ENCODE results near the gene ATP5F1E.

- TF ChIP-seq REST (IDR thresholded peaks at IDR 0.05; ENCODE audit: unreplicated experiment): no peak
- TF ChIP-seq, protein P1, sequence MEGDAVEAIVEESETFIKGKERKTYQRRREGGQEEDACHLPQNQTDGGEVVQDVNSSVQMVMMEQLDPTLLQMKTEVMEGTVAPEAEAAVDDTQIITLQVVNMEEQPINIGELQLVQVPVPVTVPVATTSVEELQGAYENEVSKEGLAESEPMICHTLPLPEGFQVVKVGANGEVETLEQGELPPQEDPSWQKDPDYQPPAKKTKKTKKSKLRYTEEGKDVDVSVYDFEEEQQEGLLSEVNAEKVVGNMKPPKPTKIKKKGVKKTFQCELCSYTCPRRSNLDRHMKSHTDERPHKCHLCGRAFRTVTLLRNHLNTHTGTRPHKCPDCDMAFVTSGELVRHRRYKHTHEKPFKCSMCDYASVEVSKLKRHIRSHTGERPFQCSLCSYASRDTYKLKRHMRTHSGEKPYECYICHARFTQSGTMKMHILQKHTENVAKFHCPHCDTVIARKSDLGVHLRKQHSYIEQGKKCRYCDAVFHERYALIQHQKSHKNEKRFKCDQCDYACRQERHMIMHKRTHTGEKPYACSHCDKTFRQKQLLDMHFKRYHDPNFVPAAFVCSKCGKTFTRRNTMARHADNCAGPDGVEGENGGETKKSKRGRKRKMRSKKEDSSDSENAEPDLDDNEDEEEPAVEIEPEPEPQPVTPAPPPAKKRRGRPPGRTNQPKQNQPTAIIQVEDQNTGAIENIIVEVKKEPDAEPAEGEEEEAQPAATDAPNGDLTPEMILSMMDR (conservative IDR thresholded peaks at IDR 0.05; ENCODE audit: low read depth in 2 of 2): no peak
- TF ChIP-seq EZH2 (IDR thresholded peaks at IDR 0.05; ENCODE audit: low read depth, unreplicated experiment): no peak
- no peak for TF ChIP-seq EZH2phosphoT487 (IDR thresholded peaks at IDR 0.05; ENCODE audit: unreplicated experiment)
- TF ChIP-seq CREB1 (CRISPR knock-in tag; IDR thresholded peaks at IDR 0.05; ENCODE audit: low read depth): no peak
- TF ChIP-seq POLR2AphosphoS5 (IDR thresholded peaks at IDR 0.05; ENCODE audit: low read depth): no peak
These were observed 36.9 kb upstream of the ATP5F1E start for GRCh38 chr20:59069026-59069425.
